Esophagus muscularis mucosa (tissue), 4 donors: ENCODE data around the gene HS6ST3. TPM values are rescaled to one million over a fixed set of nuclear protein-coding genes. Genes with fewer than 3 reads are reported as not detected.

Source experiments
- DNase-seq: peaks from one replicate; pipeline ENCODE4 v3.0.0-alpha.2; 2017; ENCODE audit errors: extremely low spot score
- H3K27ac ChIP-seq, 4 donors: fragments of 200-600 bp; sonication (generic); replicated peaks in 1 of 4; 1 replicate in 3 of 4; 2 replicates in 1 of 4; pipeline ENCODE4 v1.5.1; 2016 to 2019; ENCODE audit warnings: mild to moderate bottlenecking in 1 of 4
- H3K27me3 ChIP-seq, 4 donors: fragments of 200-600 bp; sonication (generic); one replicate each; pipeline versions ENCODE4 v1.5.1 to v1.6.0; 2016 to 2019
- H3K36me3 ChIP-seq, 4 donors: fragments of 200-600 bp; sonication (generic); one replicate each; pipeline ENCODE4 v1.5.1; 2016 to 2019
- H3K4me1 ChIP-seq, 4 donors: fragments of 200-600 bp; sonication (generic); one replicate each; pipeline ENCODE4 v1.5.1; 2016 to 2019
- H3K4me3 ChIP-seq, 4 donors: fragments of 200-600 bp; sonication (generic); 1 replicate in 2 of 4; 2 replicates in 2 of 4; pipeline ENCODE4 v1.5.1; 2016 to 2019; ENCODE audit warnings: mild to moderate bottlenecking in 4 of 4, moderate library complexity in 1 of 4
- H3K9me3 ChIP-seq, 4 donors: fragments of 200-600 bp; sonication (generic); 1 replicate in 3 of 4; 2 replicates in 1 of 4; pipeline ENCODE4 v1.5.1; 2016 to 2019
- EP300 ChIP-seq: sonication (generic); formaldehyde crosslinking; IDR thresholded peaks from one replicate; pipeline ENCODE4 v1.6.1; 2017; ENCODE audit warnings: antibody characterized with exemption
- POLR2A ChIP-seq: fragments of 450-650 bp; IDR thresholded peaks from one replicate; pipeline ENCODE4 v1.6.1; 2017; ENCODE audit warnings: antibody characterized with exemption, moderate library complexity, mild to moderate bottlenecking, low read depth
- POLR2AphosphoS5 ChIP-seq, 2 donors: sonication (generic); formaldehyde crosslinking; IDR thresholded peaks; one replicate each; pipeline ENCODE4 v1.6.1; 2017; ENCODE audit warnings: antibody characterized with exemption in 2 of 2
- WGBS: methylation state at CpG from one replicate; pipeline ENCODE4 v1.1.5; 2018; 5-methylcytosine and 5-hydroxymethylcytosine counted together
- intact Hi-C: fragments of 100-400 bp; cut with DNase I; formaldehyde crosslinking; loops from one replicate; pipeline ENCODE4 v1.15.1; 2023
- total RNA-seq, 4 donors: library from RNA; depleted of rRNA; stranded (reverse); fragments of >200 nt; gene quantifications; one replicate each; pipeline versions ENCODE4 v1.1.0 to v1.2.1, GENCODE V29; 2016
- TF ChIP-seq, protein P1 (sequence below), 3 experiments: fragments of 200-600 bp in 2 of 3; fragments of 450-650 bp in 1 of 3; sonication (generic) in 2 of 3; IDR thresholded peaks; one replicate each; pipeline ENCODE4 v1.5.1; 2017 to 2019; ENCODE audit warnings: antibody characterized with exemption in 3 of 3, mild to moderate bottlenecking in 2 of 3, moderate library complexity in 1 of 3

HS6ST3 gene
- total RNA-seq, 4 donors from 2014 or later, result 4.6 to 12.4 (median 7.9) TPM

DNA sequence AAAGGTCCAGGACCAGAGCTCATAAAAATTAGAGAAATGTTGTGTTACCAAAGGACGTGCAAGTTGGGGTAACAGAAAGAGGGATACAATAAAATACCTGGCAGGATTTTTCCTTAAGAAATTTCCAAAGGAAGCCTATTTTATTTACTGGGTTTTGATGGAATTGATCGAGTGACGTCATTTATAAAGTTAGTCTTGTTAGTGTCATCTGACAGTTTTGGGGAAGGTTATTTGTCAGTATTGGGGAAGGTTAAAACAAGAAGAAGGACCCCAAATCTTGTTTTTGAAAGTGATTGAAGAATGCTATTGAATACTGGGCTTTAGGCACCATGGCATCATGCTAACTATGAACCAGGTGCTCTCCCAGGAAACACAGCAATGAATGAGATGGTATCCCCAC, 287.9 kb downstream of the HS6ST3 start:
- Histone ChIP-seq H3K36me3 (no peaks in the 10 kb centered on the region), H3K4me3 (no peak overlapping the region), H3K9me3 (no peaks in the 10 kb centered on the region), H3K27me3 (no peaks in the 10 kb centered on the region), H3K4me1 (no peaks in the 10 kb centered on the region), H3K27ac (no peak overlapping the region)
- WGBS, result 91% methylated on average over 3 of the region's 3 CpGs
- intact Hi-C loops, result no loop called here
- no peak for DNase-seq
- TF ChIP-seq POLR2A (no peak), POLR2AphosphoS5 (IDR thresholded peaks at IDR 0.05) (no peak), EP300 (no peak)
- TF ChIP-seq, protein P1, sequence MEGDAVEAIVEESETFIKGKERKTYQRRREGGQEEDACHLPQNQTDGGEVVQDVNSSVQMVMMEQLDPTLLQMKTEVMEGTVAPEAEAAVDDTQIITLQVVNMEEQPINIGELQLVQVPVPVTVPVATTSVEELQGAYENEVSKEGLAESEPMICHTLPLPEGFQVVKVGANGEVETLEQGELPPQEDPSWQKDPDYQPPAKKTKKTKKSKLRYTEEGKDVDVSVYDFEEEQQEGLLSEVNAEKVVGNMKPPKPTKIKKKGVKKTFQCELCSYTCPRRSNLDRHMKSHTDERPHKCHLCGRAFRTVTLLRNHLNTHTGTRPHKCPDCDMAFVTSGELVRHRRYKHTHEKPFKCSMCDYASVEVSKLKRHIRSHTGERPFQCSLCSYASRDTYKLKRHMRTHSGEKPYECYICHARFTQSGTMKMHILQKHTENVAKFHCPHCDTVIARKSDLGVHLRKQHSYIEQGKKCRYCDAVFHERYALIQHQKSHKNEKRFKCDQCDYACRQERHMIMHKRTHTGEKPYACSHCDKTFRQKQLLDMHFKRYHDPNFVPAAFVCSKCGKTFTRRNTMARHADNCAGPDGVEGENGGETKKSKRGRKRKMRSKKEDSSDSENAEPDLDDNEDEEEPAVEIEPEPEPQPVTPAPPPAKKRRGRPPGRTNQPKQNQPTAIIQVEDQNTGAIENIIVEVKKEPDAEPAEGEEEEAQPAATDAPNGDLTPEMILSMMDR (IDR thresholded peaks at IDR 0.05), result no peak

DNA sequence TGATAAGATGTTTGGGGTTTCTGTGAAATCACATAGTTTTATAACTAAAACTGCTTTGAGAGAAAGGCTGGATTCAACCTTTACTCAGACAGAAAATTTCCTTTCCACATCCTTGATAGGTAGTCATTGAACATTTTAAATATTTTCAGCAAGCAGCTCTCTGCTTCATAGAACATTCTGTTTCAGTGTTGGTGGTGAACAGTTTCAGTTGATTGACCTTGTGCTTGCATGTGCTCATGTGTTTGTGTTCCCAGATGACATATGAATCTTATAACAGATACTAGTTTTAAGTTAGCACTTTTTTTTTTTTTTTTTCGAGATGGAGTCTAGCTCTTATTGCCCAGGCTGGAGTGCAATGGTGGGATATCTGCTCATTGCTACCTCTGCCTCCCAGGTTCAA, 290.1 kb downstream of the HS6ST3 start:
- H3K27me3 ChIP-seq, result no peaks in the 10 kb centered on the region
- no peak for TF ChIP-seq POLR2AphosphoS5 (IDR thresholded peaks at IDR 0.05)
- TF ChIP-seq, protein P1 (IDR thresholded peaks at IDR 0.05), result no peak
- TF ChIP-seq EP300, result no peak
- TF ChIP-seq POLR2A, result no peak
- no peaks in the 10 kb centered on the region for H3K36me3 ChIP-seq
- 47% methylated on average over 1 of the region's 1 CpG for WGBS
- H3K27ac ChIP-seq, result no peak overlapping the region
- H3K9me3 ChIP-seq, result no peaks in the 10 kb centered on the region
- intact Hi-C loops, result no loop called here
- H3K4me3 ChIP-seq, result no peak overlapping the region
- H3K4me1 ChIP-seq, result no peaks in the 10 kb centered on the region
- no peak for DNase-seq

DNA sequence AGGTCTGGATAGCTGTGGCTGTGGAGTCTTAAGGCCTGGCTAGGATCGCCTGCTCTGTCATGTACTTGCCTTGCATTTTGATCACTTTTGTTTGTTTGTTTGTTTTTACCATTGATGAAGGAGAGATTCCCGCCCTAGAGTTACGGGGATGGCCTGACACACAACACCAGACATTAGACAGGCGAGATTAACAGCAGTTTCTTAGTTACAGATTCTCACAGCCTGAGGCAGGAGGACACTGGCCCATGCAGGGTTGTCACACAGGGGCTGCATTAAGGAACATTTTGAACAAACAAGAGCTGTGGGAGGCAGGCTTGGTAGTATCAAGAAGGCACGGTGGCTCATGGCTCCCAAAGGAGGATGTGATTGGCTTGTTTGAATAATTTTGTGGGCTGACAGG, 291.8 kb downstream of the HS6ST3 start:
- no peak for DNase-seq
- no peaks in the 10 kb centered on the region for H3K9me3 ChIP-seq
- intact Hi-C loops, result no loop called here
- H3K4me1 ChIP-seq, result no peaks in the 10 kb centered on the region
- H3K4me3 ChIP-seq, result no peak overlapping the region
- H3K27me3 ChIP-seq, result no peaks in the 10 kb centered on the region
- H3K36me3 ChIP-seq, result no peaks in the 10 kb centered on the region
- H3K27ac ChIP-seq, result no peak overlapping the region
- WGBS, result 55% methylated on average over 5 of the region's 5 CpGs
- TF ChIP-seq EP300 (no peak), POLR2AphosphoS5 (IDR thresholded peaks at IDR 0.05) (no peak), POLR2A (no peak)
- TF ChIP-seq, protein P1 (IDR thresholded peaks at IDR 0.05), result no peak

DNA sequence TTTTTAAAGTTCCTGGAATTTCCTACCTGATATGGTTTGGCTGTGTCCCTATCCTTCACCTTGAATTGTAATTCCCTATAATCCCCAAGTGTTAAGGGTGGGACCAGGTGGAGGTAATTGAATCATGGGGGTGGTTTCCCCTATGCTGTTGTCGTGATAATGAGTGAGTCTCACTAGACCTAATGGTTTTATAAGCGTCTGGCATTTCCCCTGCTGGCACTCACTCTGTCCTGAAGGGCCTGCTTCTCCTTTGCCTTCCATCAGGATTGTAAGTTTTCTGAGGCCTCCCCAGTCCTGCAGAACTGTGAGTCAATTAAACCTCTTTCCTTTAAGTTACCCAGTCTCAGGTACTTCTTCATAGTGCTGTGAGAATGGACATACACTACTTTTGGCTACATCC, 298.7 kb downstream of the HS6ST3 start:
- DNase-seq, result no peak
- H3K27ac ChIP-seq, result no peak overlapping the region
- no peaks in the 10 kb centered on the region for H3K9me3 ChIP-seq
- no peak overlapping the region for H3K4me3 ChIP-seq
- no peaks in the 10 kb centered on the region for H3K4me1 ChIP-seq
- H3K36me3 ChIP-seq, result no peaks in the 10 kb centered on the region
- 41% methylated on average over 2 of the region's 2 CpGs for WGBS
- no peaks in the 10 kb centered on the region for H3K27me3 ChIP-seq
- intact Hi-C loops, result no loop called here
- no peak for TF ChIP-seq POLR2AphosphoS5 (IDR thresholded peaks at IDR 0.05)
- TF ChIP-seq, protein P1 (IDR thresholded peaks at IDR 0.05), result no peak
- no peak for TF ChIP-seq EP300
- no peak for TF ChIP-seq POLR2A

DNA sequence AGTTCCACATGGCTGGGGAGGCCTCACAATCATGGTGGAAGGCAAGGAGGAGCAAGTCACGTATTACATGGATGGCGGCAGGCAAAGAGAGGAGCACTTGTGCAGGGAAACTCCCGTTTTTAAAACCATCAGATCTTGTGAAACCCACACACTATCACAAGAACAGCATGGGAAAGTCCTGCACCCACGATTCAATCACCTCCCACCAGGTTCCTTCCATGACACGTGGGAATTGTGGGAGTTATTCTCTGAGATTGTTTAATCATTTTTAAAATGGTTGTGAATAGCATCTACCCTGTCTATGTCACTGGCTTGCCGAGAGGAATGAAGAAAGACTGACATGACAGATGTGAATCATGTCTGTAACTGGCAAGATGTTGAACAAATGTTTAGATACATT, 301.7 kb downstream of the HS6ST3 start:
- intact Hi-C loops, result no loop called here
- Histone ChIP-seq H3K27ac (no peak overlapping the region), H3K27me3 (no peaks in the 10 kb centered on the region), H3K4me3 (no peak overlapping the region), H3K36me3 (no peaks in the 10 kb centered on the region), H3K9me3 (no peaks in the 10 kb centered on the region), H3K4me1 (no peaks in the 10 kb centered on the region)
- WGBS, result 83% methylated on average over 6 of the region's 6 CpGs
- DNase-seq, result no peak
- TF ChIP-seq EP300, result no peak
- no peak for TF ChIP-seq POLR2A
- TF ChIP-seq POLR2AphosphoS5 (IDR thresholded peaks at IDR 0.05), result no peak
- TF ChIP-seq, protein P1 (IDR thresholded peaks at IDR 0.05), result no peak
